WI38 (cell line): ENCODE data around the gene PCCA.

Experiments used
- H3K4me3 ChIP-seq: 2 replicates; pipeline ENCODE4 v1.5.1; 2011; ENCODE audit warnings: low read depth, mild to moderate bottlenecking, control low read depth, low read length
- TF ChIP-seq, protein P1 (sequence below): IDR thresholded peaks from 2 replicates; pipeline ENCODE4 v1.5.1; 2012; ENCODE audit warnings: low read depth, mild to moderate bottlenecking, control low read depth, low read length

Gene PCCA

DNA sequence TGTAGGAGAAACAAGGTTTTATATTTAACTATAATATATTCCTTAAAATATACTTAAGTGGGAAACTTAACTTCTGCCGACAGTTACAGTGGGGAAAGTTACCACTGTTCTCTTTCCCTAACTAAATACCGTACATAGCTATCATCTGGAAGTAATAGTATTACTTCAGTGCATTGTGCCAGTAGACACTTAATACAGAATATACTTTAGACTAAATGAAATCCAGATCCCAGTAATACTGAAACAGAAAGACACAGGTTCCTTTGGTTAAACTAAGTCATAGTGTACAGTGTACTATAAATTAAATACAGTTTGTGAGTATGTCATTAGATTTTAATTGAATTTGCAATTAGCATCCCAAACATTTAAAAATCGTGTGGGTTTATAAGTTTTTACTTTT is 107.5 kb downstream of the PCCA start:
- no peak overlapping the region for H3K4me3 ChIP-seq
- TF ChIP-seq, protein P1, sequence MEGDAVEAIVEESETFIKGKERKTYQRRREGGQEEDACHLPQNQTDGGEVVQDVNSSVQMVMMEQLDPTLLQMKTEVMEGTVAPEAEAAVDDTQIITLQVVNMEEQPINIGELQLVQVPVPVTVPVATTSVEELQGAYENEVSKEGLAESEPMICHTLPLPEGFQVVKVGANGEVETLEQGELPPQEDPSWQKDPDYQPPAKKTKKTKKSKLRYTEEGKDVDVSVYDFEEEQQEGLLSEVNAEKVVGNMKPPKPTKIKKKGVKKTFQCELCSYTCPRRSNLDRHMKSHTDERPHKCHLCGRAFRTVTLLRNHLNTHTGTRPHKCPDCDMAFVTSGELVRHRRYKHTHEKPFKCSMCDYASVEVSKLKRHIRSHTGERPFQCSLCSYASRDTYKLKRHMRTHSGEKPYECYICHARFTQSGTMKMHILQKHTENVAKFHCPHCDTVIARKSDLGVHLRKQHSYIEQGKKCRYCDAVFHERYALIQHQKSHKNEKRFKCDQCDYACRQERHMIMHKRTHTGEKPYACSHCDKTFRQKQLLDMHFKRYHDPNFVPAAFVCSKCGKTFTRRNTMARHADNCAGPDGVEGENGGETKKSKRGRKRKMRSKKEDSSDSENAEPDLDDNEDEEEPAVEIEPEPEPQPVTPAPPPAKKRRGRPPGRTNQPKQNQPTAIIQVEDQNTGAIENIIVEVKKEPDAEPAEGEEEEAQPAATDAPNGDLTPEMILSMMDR, result no peak

DNA sequence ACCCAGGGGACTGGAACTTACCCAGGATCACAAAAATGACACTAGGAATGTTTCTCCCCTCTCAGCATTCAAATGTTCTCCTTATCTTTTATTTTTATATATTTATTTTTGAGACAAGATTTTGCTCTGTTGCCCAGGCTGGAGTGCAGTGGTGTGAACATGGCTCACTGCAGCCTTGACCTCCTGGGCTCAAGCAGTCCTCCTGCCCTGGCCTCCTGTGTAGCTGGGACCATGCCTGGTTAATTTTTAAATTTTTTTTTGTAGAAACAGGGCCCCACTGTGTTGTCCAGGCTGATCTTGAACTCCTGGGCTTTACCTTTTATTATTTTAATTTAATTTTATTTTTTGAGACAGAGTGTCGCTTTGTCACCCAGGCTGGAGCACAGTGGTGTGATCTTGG is 108.2 kb downstream of the PCCA start:
- no peak overlapping the region for H3K4me3 ChIP-seq
- TF ChIP-seq, protein P1, result no peak

DNA sequence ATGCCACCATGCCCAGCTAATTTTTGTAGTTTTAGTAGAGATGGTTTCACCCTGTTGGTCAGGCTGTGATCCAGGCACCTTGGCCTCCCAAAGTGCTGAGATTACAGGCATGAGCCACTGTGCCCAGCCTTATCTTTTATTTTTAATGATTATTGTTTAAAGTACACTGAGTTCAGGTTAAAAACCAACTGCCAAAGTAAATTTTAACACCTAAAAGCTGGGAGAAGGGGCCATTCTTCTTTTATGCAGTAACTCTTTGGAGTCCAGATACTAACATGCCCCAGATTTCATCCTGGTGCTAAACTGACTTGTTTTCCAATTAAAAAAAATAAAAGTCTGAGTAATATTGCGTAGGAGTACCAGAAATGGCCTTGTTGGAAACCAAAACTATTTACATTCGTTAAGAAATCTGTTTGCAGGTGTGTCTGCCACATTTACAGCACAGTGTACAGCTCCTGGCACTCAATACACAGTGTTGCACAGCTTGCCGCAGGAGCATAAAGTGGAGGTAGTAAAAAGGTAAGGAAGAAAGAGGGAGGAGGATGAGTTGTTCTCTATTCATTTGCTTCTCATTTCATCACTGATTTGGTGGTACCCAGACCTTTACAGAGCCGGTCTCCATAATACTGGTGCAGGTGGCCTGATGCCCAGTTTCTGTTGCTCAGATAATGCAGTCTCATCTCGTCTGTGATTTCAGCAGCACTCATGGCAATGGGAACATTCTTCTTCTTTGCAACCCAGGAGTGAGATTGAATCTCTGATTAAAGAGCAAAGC is 108.9 kb downstream of the PCCA start:
- no peak overlapping the region for H3K4me3 ChIP-seq
- TF ChIP-seq, protein P1, result no peak

DNA sequence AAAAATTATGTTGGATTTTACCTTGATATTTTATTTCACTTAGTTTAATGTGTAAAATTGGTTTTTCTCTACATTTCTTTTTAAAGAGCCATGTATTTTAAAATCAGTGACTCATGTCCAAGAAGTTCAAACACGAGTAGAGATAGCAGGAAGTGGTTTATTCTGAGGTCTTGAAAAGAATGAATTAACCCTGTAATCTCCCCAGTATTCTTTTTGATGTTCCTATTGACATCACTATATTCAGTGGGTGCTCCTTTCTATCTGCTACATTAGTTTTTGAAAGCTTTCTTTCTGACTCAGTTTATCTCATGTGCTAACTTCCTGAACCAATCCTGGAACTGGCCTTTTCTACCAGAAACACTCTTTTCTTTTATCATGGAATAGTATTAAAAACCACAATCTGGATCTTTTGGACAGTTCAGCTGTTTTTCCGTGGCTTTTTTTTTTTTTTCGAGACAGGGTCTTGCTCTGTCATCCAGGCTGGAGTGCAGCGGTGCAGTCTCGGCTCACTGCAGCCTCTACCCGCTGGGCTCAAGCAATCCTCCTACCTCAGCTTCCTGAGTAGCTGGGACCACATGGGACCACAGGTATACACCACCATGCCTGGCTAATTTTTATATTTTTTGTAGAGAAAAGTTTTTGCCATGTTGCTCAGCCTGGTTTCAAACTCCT is 114.9 kb downstream of the PCCA start:
- TF ChIP-seq, protein P1, result no peak
- H3K4me3 ChIP-seq, result no peak overlapping the region

DNA sequence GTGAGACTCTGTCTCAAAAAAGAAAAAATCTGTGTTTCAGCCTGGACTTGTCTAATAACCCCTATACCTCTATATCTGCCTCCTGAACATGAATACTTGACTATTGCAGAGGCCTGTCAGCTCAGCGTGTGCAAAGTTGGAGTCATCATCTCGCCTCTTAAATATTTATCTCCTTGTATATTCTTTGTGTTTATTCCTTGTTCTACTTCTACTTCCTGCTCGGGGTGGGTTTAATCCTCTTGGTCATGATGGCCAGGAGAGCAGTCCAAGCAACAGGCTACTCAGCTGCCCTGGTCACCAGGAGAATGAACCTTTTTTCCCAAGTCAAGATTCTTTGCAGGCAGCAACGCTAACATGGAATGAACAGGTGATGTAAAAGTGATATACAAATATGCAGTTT is 119.1 kb downstream of the PCCA start:
- TF ChIP-seq, protein P1, result no peak
- no peak overlapping the region for H3K4me3 ChIP-seq

DNA sequence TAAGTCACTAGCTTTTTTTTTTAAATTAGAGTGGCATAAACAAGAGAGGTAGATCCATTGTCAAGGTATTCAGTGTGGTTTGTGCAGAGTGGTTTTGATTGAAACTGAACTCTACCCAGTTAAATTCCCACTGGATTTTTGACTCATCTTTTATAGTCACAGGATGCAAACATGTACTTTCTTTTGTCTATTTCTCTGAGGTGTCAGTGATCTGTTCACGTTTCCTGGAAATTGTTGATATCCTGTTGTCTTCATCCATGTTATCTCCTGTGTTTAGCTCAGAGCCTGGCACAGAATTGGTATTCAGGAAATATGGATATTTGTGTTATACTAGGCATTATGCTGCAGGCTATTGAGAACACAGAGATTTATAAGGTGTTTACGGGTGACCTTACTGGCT is 119.7 kb downstream of the PCCA start:
- no peak overlapping the region for H3K4me3 ChIP-seq
- TF ChIP-seq, protein P1, result no peak

DNA sequence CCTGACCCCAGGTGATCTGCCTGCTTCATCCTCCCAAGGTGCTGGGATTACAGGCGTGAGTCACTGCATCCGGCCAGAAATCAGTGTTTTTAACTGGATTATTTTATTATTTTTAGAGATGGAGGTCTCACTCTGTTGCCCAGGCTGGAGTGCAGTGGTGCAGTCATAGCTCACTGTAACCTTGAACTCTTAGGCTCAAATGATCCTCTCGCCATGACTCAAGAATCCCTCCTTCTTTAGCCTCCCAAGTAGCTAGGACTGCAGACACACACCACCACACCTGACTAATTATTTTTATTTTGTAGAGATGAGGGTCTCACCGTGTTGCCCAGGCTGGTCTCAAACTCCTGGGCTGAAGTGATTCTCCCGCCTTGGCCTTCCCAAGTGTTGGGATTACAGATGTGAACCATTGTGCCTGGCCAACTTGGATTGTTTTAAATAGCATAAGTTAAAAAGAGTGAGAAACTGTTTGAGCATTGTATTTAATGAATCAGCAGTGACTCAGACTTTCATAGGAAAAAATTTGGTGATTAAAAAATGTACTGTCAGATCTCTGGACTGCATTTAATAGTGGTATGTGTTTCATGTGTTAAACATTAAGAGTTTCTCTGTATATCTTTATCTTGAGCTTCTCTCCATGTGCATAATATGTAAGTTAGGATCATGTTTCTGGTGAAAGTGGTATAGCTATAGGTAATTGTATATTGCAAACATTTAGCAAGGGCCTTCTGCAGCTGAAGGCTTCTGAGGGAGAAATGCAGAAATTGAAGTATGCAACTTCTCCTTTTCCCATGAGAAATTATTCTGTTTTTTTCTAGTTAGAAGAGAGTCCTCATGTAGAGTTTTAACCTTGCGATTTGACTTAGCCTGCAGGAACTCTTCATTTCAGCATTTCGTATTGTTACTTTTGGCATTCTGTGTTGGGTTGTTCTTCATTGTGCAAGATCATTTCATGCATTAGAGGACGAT is 121.2 kb downstream of the PCCA start:
- no peak overlapping the region for H3K4me3 ChIP-seq
- TF ChIP-seq, protein P1, result no peak
